GM10847 (cell line): ENCODE measurements around the gene INSRR.

Experiments
- POLR2A ChIP-seq: IDR thresholded peaks from 2 replicates; pipeline ENCODE4 v1.6.1; 2011; ENCODE audit not compliant: insufficient read length; ENCODE audit errors: extremely low read depth

INSRR gene

GRCh38 chr1:156897078-156897825 is 38.3 kb upstream of the INSRR start:
- TF ChIP-seq POLR2A: no peak

- no peak for TF ChIP-seq POLR2A
These were observed 37.6 kb upstream of the INSRR start for GRCh38 chr1:156896490-156897033.

GRCh38 chr1:156895927-156896326 is 37.0 kb upstream of the INSRR start:
- no peak for TF ChIP-seq POLR2A

GRCh38 chr1:156895455-156895812 is 36.5 kb upstream of the INSRR start:
- no peak for TF ChIP-seq POLR2A

GRCh38 chr1:156894711-156895454 is 36.0 kb upstream of the INSRR start:
- no peak for TF ChIP-seq POLR2A

GRCh38 chr1:156894001-156894400 is 35.1 kb upstream of the INSRR start:
- TF ChIP-seq POLR2A: no peak

- TF ChIP-seq POLR2A: no peak
These were observed 34.4 kb upstream of the INSRR start, which contains the start of gene PEAR1 for GRCh38 chr1:156893048-156893953. Gene PEAR1, plus strand, starts transcription at chr1:156893718. Its CDS starts 10,209 bp downstream, at chr1:156903927.

GRCh38 chr1:156892190-156893047 is 33.5 kb upstream of the INSRR start:
- no peak for TF ChIP-seq POLR2A

- no peak for TF ChIP-seq POLR2A
These were observed 31.1 kb upstream of the INSRR start for GRCh38 chr1:156889802-156890580.

- TF ChIP-seq POLR2A: no peak
These were observed 28.8 kb upstream of the INSRR start for GRCh38 chr1:156887734-156888133.

GRCh38 chr1:156887317-156887716 is 28.4 kb upstream of the INSRR start:
- TF ChIP-seq POLR2A: no peak

GRCh38 chr1:156886583-156887281 is 27.8 kb upstream of the INSRR start:
- no peak for TF ChIP-seq POLR2A

- TF ChIP-seq POLR2A: no peak
These were observed 27.0 kb upstream of the INSRR start for GRCh38 chr1:156885880-156886355.

- TF ChIP-seq POLR2A: no peak
These were observed 26.4 kb upstream of the INSRR start for GRCh38 chr1:156885314-156885713.
